Measurements from ENCODE around the gene UBXN11.

UBXN11 gene

GRCh38 chr1:26285366-26286063, 20.9 kb downstream of the UBXN11 start:
- DNase-seq (ENCODE audit: low read depth) = no peak

DNA sequence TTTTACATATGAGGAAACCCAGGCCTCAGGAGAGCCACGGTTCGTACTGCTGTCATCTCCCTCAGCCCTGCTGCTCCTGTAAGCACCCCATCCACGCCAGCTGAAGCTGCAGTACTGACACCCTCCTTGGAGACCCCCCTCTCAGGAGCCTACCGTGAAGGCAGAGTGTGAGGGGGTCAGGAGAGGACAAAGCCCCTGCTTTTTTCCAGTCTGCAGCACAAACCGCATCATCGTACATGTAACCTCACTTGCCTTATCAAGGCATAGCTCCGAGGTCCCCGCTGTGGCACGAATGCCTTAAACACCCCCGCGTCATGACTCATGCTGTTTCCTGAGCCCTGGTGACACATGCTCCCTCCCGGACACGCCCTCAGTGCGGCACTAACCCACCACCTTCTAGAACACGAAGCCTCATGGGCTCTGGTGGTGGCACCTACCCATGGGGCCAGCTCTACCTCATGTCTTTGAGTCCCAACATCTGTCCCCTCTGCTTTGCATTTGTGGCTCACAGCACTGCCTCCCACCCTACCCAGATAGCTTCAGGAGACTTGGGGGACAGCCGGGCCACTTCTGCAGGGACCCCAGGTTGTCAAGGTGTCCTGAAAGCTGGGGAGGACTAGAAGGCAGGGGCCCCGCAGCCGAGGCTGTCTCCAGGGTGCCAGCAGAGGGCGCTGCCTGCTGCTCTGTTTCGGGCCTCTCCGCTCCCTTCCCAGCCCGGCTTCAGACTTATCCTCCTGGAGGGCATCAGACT, 21.7 kb downstream of the UBXN11 start:
- peak; percentile 93 for DNase-seq (ENCODE audit: low read depth)

DNA sequence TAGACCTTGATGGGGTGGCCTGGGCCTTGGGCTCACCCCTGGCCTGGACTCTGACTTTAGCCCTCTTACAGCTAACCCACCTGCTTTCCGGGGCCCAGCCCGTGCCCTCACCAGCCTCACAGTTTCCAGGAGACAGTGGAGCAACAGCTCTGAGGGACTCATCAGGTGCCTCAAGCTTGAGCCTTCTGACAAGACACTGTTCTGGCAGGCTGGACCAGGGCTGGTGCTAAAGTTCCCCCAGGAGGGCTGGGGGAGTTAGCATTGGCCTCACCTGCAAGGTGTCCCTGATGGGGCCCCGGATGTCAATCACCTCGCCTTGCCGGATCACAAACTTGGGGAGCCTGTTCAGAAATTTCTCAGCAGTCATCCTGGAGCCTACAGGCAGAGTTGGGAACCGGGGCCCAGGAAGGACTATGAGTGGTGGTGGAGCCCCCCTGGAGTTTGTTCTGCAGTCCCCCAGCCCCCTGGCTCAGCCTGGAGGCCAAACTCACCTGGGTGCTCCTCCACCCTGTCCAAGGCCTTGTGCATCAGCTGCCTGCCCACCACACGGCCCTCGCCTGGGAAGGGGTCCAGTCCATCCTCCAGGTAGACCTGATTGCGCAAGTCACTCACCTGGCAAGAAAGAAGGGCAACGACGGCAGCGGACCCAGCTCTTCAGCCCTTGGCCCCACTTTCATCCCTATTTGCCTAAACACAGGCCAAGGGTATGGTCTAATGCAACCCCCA, 22.4 kb downstream of the UBXN11 start:
- no peak for DNase-seq (ENCODE audit: low read depth)

DNA sequence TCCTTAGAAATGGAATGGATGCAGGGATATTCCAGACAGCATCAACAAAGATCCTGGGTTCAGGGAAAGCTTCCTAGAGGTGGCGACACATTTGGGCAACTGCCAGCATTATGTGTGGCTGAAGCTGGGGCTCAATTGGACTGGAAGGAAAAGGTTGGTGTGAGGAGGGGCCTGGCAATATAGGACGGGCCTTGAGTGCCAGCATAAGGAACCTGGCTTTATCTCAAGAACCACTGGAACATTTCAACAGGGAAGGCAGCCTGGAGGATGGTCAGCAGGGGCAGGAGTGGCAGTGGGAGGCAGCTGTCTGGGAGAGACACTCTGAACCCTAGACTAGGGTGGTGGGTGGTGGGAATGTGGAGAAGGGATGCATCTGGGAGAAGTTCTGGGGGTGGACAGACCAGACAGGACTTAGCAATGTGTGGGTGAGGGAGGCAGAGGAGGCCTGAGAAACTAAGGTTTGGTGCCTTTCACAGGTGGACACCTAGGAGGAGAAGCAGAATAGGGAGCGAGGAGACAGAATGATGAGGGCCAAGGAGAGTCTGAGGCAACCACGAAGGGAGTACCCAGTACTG, 23.1 kb downstream of the UBXN11 start:
- DNase-seq (ENCODE audit: low read depth) = no peak

- DNase-seq (ENCODE audit: low read depth) = no peak
Measured at GRCh38 chr1:26282401-26282918, 24.0 kb downstream of the UBXN11 start.

GRCh38 chr1:26281971-26282370, 24.5 kb downstream of the UBXN11 start:
- no peak for DNase-seq (ENCODE audit: low read depth)

DNA sequence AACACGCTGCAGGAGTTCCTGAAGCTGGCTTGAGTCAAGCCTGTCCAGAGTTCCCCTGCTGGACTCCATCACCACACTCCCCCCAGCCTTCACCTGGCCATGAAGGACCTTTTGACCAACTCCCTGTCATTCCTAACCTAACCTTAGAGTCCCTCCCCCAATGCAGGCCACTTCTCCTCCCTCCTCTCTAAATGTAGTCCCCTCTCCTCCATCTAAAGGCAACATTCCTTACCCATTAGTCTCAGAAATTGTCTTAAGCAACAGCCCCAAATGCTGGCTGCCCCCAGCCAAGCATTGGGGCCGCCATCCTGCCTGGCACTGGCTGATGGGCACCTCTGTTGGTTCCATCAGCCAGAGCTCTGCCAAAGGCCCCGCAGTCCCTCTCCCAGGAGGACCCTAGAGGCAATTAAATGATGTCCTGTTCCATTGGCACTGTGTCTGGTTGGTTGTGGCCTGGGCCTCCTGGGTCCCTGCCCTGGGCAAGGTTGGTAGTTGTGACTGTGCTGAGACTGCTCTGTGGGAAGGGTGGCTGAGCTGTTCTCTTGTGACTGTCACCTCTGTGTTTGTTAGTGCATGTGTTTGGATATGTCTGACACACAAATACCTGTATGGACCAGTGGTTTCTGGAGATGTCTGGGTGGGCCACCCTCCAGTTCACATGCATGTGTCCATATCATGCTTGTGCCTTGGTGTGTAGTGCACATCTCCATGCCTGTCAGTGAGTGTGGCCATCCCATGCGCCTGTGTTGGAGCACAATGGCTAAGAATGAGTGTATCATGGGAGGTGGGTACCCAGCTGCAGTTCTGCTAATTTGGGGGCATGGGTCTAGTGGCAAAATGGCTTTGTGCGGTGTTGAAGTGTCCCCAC, 25.1 kb downstream of the UBXN11 start:
- DNase-seq (ENCODE audit: low read depth) = no peak

GRCh38 chr1:26280333-26281042, 25.9 kb downstream of the UBXN11 start:
- DNase-seq (ENCODE audit: low read depth) = no peak

DNA sequence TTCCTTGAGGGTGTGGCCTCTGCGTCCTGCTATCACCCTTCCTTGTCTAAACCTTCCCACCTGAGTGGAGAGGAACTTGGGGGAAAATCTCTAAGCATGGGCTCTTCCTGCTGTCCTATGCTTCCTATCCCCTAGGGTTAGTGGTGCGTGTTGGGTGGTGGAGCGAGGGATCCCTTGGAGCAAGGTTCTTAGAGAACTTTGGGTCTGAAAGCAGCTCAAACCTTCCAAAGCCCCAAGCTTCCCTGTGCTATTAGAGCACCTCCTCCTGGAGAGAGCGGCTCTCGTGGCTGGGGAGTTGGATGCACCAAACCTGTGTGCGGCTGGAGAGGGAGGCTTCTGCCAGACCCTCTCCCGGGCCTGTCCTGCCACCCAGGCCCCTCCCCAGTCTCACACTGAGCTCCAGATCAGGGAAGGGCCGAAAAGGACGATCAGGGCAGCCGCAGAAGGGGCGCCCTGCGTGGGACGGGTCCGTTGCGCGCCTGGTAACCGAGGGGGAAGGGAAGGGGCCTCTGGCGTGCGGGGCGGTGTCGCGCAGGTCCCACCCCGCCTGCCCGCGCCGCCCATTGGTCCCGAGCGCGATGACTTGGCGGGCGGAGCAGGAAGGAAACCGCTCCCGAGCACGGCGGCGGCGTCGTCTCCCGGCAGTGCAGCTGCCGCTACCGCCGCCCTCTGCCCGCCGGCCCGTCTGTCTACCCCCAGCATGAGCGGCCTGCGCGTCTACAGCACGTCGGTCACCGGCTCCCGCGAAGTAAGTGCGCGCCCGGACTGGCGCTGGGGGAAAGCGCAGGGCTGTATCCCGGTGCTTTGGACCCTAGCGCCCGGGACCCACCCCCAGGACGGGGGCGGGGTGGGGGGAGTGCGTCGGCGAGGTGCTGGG, 26.7 kb downstream of the UBXN11 start, which contains the start of gene SH3BGRL3:
TSS of gene SH3BGRL3 (plus strand) at position 631 of the 877 bp plus-strand sequence. CDS start at position 701, 70 bp downstream.
- DNase-seq (ENCODE audit: low read depth) = peak; percentile 78

GRCh38 chr1:26278724-26279455, 27.5 kb downstream of the UBXN11 start:
- DNase-seq (ENCODE audit: low read depth) = no peak

DNA sequence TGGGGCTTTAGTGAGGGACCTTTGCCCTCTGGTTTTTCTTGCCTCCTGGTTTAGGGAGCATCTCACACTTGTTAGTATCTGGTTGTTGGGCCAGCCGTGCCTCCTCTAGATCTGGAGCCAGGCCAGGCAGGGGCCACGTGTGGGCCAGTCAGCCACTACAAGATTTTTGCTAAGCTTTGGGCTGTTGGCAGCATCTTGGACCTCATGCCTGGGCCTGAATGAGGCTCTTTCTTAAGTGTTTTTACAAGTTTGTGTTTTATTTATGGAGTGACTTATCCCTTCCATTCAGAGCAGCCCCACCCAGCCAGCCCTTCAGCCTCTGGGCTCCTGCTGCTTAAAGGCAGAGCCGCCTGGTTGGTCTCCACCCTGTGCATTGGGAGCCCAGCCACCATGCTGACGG, 28.1 kb downstream of the UBXN11 start:
- no peak for DNase-seq (ENCODE audit: low read depth)

DNA sequence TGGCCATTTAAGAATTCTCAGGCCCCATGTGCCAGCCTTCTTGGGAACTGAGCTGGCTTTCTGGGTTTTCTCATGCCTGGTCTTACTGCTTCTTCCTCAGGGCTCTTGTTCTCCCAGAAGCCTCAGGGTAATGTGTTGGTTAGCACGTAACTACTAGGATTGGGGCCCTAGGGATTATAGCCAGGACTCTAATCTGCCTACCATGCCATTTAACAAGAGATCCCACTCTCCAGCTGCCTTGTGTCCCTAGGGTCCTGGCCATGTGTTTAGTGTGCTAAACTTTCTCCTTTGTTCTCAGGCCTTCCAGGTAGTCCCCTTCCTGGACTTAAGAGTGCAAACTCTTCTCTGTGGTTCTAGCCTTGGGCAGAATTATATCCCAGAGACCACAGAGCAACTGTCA, 28.7 kb downstream of the UBXN11 start:
- DNase-seq (ENCODE audit: low read depth) = no peak

- DNase-seq (ENCODE audit: low read depth) = no peak
Measured at GRCh38 chr1:26277261-26277661, 29.2 kb downstream of the UBXN11 start.

GRCh38 chr1:26276432-26276838, 30.0 kb downstream of the UBXN11 start:
- DNase-seq (ENCODE audit: low read depth) = no peak

DNA sequence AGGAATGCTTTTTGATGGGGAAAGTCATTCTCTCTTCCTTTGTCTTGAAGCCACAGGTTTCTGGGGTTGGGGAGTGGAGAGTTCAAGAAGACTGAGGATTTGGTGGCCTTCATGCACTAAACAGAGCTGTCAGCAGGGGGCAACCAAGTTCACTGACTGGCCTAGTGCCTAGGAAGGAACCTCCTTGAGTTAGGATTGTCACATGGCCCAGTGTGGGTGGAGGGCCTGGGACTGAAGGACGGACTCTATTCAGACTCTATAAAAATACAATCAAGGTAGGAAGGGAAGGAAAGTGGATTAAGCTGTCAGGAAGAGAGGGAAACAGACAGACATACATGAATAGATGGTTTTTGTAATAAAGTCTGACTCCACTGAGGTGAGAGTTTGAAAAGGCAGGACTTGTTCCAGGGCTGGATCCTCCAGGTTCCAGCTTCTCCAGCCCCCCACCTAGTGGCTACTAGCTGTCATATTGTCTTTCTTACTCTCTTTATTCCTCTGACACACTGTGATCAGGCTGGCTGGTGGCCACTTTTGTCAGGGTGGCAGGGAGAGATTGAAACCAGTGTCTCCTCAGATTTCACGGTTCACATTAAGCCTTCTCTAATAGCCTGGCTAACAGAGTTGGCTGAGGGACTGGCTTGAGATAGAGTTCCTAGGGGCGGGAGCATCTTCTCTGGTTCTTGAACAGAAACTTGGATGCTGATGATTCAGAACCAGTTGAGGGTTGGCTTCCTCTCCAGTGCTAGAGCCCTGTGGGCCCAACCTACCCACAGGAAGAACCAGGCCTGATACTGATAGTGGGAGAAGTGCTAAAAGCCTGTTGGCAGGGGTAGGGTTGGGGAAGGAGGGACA, 30.6 kb downstream of the UBXN11 start:
- DNase-seq (ENCODE audit: low read depth) = peak; percentile 66

GRCh38 chr1:26274801-26275425, 31.5 kb downstream of the UBXN11 start:
- no peak for DNase-seq (ENCODE audit: low read depth)

- DNase-seq (ENCODE audit: low read depth) = no peak
Measured at GRCh38 chr1:26269198-26269550, 37.3 kb downstream of the UBXN11 start.

All from activated T-cell treated with anti-CD3 and anti-CD28 coated beads for 1 hour (primary cell).